IMR-90 (cell line): ENCODE results near the gene TMEM38A. TPM values are rescaled to one million over a fixed set of nuclear protein-coding genes. Genes with fewer than 3 reads are reported as not detected.

Experiments
- ATAC-seq: fragments of 200-7000 bp; cut with Tn5 transposase; 2 replicates; pipeline ENCODE4 v1.9.1; 2020; ENCODE audit warnings: low read depth, mild to moderate bottlenecking, moderate library complexity
- BruUV-seq: library from RNA; stranded (reverse); fragments of 400-500 nt; replicated peaks from 2 replicates; lab custom pipeline; 2021; lab: Mats Ljungman, UMichigan
- CTCF ChIA-PET: fragments of 300-600 bp; formaldehyde crosslinking; extraction: SDS; loops from one replicate; lab custom pipeline; 2021; ENCODE audit warnings: antibody characterized with exemption; lab: Yijun Ruan, JAX
- POLR2A ChIA-PET: fragments of 300-600 bp; sonication (Branson Sonifier 250); formaldehyde crosslinking; loops from one replicate; lab custom pipeline; 2022; ENCODE audit warnings: antibody characterized with exemption; ENCODE audit not compliant: unreplicated experiment; lab: Charles Lee
- DNase-seq: peaks from one replicate; pipeline ENCODE4 v3.0.0; 2013
- H2AFZ ChIP-seq: replicated peaks from 2 replicates; pipeline ENCODE3; 2013; ENCODE audit warnings: low read length, mild to moderate bottlenecking; ENCODE audit not compliant: poor library complexity
- H2AK5ac ChIP-seq: 2 replicates; pipeline ENCODE4 v1.6.1; 2013; ENCODE audit warnings: low read depth, low read length, inconsistent platforms
- H2AK9ac ChIP-seq: replicated peaks from 2 replicates; pipeline ENCODE3; 2013; ENCODE audit warnings: mild to moderate bottlenecking, low read depth, low read length, moderate library complexity; ENCODE audit not compliant: poor library complexity
- H2BK120ac ChIP-seq: 2 replicates; pipeline ENCODE4 v1.6.1; 2013; ENCODE audit warnings: low read depth, low read length, inconsistent platforms
- H2BK15ac ChIP-seq: 3 replicates; pipeline ENCODE4 v1.6.1; 2013; ENCODE audit warnings: low read depth, low read length, inconsistent platforms
- H2BK20ac ChIP-seq: 2 replicates; pipeline ENCODE4 v1.6.1; 2013; ENCODE audit warnings: low read depth, mild to moderate bottlenecking, inconsistent platforms, low read length, moderate library complexity
- H2BK5ac ChIP-seq: 2 replicates; pipeline ENCODE4 v1.6.1; 2013; ENCODE audit warnings: mild to moderate bottlenecking, low read depth, low read length, inconsistent platforms; ENCODE audit not compliant: poor library complexity, severe bottlenecking
- H3K14ac ChIP-seq: replicated peaks from 2 replicates; pipeline ENCODE4 v1.6.1; 2013; ENCODE audit warnings: low read depth, low read length, inconsistent platforms
- H3K18ac ChIP-seq: 2 replicates; pipeline ENCODE4 v1.6.1; 2013; ENCODE audit warnings: low read depth, low read length, control low read depth
- H3K23ac ChIP-seq: 2 replicates; pipeline ENCODE4 v1.6.1; 2013; ENCODE audit warnings: low read depth, low read length, inconsistent platforms
- H3K27ac ChIP-seq: 2 replicates; pipeline ENCODE4 v1.5.1; 2013; ENCODE audit warnings: mild to moderate bottlenecking, control low read depth, low read length; ENCODE audit not compliant: insufficient read depth
- H3K27me3 ChIP-seq: 2 replicates; pipeline ENCODE4 v1.6.1; 2013; ENCODE audit warnings: low read length; ENCODE audit not compliant: control insufficient read depth, insufficient read depth
- H3K36me3 ChIP-seq: 2 replicates; pipeline ENCODE4 v1.6.1; 2013; ENCODE audit warnings: low read length, mixed read lengths; ENCODE audit not compliant: control insufficient read depth, insufficient read depth
- H3K4ac ChIP-seq: 2 replicates; pipeline ENCODE4 v1.6.1; 2013; ENCODE audit warnings: low read depth, low read length, inconsistent platforms
- H3K4me1 ChIP-seq: 2 replicates; pipeline ENCODE4 v1.6.1; 2013; ENCODE audit warnings: low read length, mixed read lengths; ENCODE audit not compliant: control insufficient read depth, insufficient read depth
- H3K4me2 ChIP-seq: 2 replicates; pipeline ENCODE4 v1.6.1; 2013; ENCODE audit warnings: low read depth, mild to moderate bottlenecking, control low read depth, low read length, moderate library complexity
- H3K4me3 ChIP-seq: 2 replicates; pipeline ENCODE4 v1.5.1; 2013; ENCODE audit warnings: low read depth, mild to moderate bottlenecking, control low read depth, low read length, moderate library complexity; ENCODE audit not compliant: insufficient read depth
- H3K56ac ChIP-seq: 2 replicates; pipeline ENCODE4 v1.6.1; 2013; ENCODE audit warnings: low read length, inconsistent platforms; ENCODE audit not compliant: insufficient read depth; ENCODE audit errors: extremely low read depth
- H3K79me1 ChIP-seq, 2 experiments: 2 replicates each; pipeline ENCODE4 v1.6.1; 2013; ENCODE audit warnings: low read length in 2 of 2, inconsistent platforms in 1 of 2, low read depth in 1 of 2
- H3K9ac ChIP-seq: 2 replicates; pipeline ENCODE4 v1.6.1; 2013; ENCODE audit warnings: low read depth, low read length, control low read depth
- H3K9me1 ChIP-seq: 2 replicates; pipeline ENCODE4 v1.6.1; 2013; ENCODE audit warnings: low read length, inconsistent platforms; ENCODE audit not compliant: insufficient read depth
- H3K9me3 ChIP-seq: 2 replicates; pipeline ENCODE4 v1.6.1; 2013; ENCODE audit warnings: low read length; ENCODE audit not compliant: control insufficient read depth, insufficient read depth
- H4K20me1 ChIP-seq: 2 replicates; pipeline ENCODE4 v1.6.1; 2013; ENCODE audit warnings: low read length, inconsistent platforms; ENCODE audit not compliant: insufficient read depth
- H4K5ac ChIP-seq: 2 replicates; pipeline ENCODE4 v1.6.1; 2013; ENCODE audit warnings: mild to moderate bottlenecking, low read depth, low read length, control low read depth
- H4K8ac ChIP-seq, 2 experiments: 2 replicates each; pipeline ENCODE4 v1.6.1; 2013; ENCODE audit warnings: low read depth in 2 of 2, low read length in 2 of 2, control low read depth in 1 of 2, inconsistent platforms in 1 of 2
- H4K91ac ChIP-seq: 2 replicates; pipeline ENCODE4 v1.6.1; 2013; ENCODE audit warnings: low read depth, low read length, inconsistent platforms; ENCODE audit not compliant: insufficient read depth
- MAFK ChIP-seq: IDR thresholded peaks from 2 replicates; pipeline ENCODE4 v1.6.1; 2012; ENCODE audit warnings: low read depth, low read length, improper control_type of control experiment
- MAZ ChIP-seq: IDR thresholded peaks from 2 replicates; pipeline ENCODE4 v1.6.1; 2012; ENCODE audit warnings: low read depth, mild to moderate bottlenecking, low read length, improper control_type of control experiment, moderate library complexity, borderline replicate concordance
- NFE2L2 ChIP-seq: fragments of 150-350 bp; IDR thresholded peaks from 2 replicates; pipeline ENCODE4 v1.6.1; 2016; ENCODE audit warnings: low read depth, mild to moderate bottlenecking, low read length
- POLR2A ChIP-seq: IDR thresholded peaks from 2 replicates; pipeline ENCODE4 v1.6.1; 2012; ENCODE audit warnings: mild to moderate bottlenecking, low read depth, low read length
- RCOR1 ChIP-seq: IDR thresholded peaks from 2 replicates; pipeline ENCODE4 v1.6.1; 2012; ENCODE audit warnings: mild to moderate bottlenecking, low read length, improper control_type of control experiment; ENCODE audit not compliant: insufficient replicate concordance
- SMC3 ChIP-seq: fragments of 150-350 bp; IDR thresholded peaks from 2 replicates; pipeline ENCODE4 v1.6.1; 2016; ENCODE audit warnings: low read depth, mild to moderate bottlenecking, antibody characterized with exemption, low read length, moderate library complexity
- WGBS, 2 experiments: methylation state at CpG; one replicate each; pipeline versions ENCODE4 v1.1.5 to v1.1.7; 2013; ENCODE audit warnings: missing lambda C conversion rate in 2 of 2; ENCODE audit not compliant: insufficient read length in 1 of 2; ENCODE audit errors: extremely low coverage in 2 of 2; 5-methylcytosine and 5-hydroxymethylcytosine counted together
- dilution Hi-C: fragments of 300-500 bp; cut with HindIII; formaldehyde crosslinking; loops from one replicate; pipeline ENCODE4 v1.14.3; 2018; ENCODE audit warnings: low sequenced_read_pairs; ENCODE audit not compliant: unreplicated experiment
- in situ Hi-C: fragments of 300-500 bp; cut with MboI; formaldehyde crosslinking; loops from 3 replicates; pipeline ENCODE4 v1.14.3; 2019; ENCODE audit warnings: low sequenced_read_pairs, inconsistent platforms, mixed read lengths
- intact Hi-C: fragments of 100-400 bp; cut with micrococcal nuclease; formaldehyde crosslinking; loops from 2 replicates; pipeline ENCODE4 v1.10.0; 2022
- polyA plus RNA-seq, 3 experiments: library from polyadenylated mRNA; depleted of rRNA; stranded (reverse); fragments of >200 nt; gene quantifications; 2 replicates each; pipeline ENCODE4 v1.2.3, GENCODE V29; 2012; ENCODE audit warnings: low replicate concordance in 1 of 3
- total RNA-seq: library from RNA; depleted of rRNA; stranded (reverse); fragments of >200 nt; gene quantifications from 2 replicates; pipeline ENCODE4 v1.2.3, GENCODE V29; 2012
- TF ChIP-seq, protein P1 (sequence below): fragments of 150-350 bp; IDR thresholded peaks from 2 replicates; pipeline ENCODE4 v1.6.1; 2016; ENCODE audit warnings: low read depth, mild to moderate bottlenecking, low read length, moderate library complexity, borderline replicate concordance

Gene TMEM38A
- total and polyA plus RNA-seq, 2 of the 4 experiments (the other 2 are of a cell fraction) = 1.3 to 2.0 TPM

DNA sequence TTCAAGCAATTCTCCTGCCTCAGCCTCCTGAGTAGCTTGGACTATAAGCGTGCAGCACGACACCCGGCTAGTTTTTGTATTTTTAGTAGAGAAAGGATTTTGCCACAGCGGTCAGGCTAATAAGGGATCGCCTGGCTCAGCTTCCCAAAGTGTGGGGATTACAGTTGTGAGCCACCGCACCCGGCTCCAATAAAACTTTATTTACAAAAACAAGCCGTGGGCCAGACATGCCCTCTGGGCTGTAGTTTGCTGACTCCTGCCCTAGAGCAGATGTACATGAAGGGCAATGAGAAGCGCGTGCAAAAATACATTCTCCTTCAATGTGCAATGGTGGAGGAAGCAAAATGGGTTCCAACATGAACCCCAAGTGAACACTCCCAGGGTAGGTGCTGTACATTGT lies 19.2 kb upstream of the TMEM38A start:
- H3K14ac ChIP-seq = no peak overlapping the region
- ChIA-PET POLR2A (no interaction called here), CTCF (no interaction called here)
- H2AK5ac ChIP-seq = no peak overlapping the region
- H3K36me3 ChIP-seq = peaks cover 51% of the 10 kb centered on the region
- no peak overlapping the region for H3K4me2 ChIP-seq
- no peak overlapping the region for H2AK9ac ChIP-seq
- H3K27ac ChIP-seq = no peak overlapping the region
- H3K27me3 ChIP-seq = no peaks in the 10 kb centered on the region
- intact Hi-C loops = no loop called here
- H2AFZ ChIP-seq = no peak overlapping the region
- H3K23ac ChIP-seq = no peak overlapping the region
- no peak overlapping the region for H3K18ac ChIP-seq
- peaks cover 3% of the 10 kb centered on the region for H3K9me1 ChIP-seq
- H4K8ac ChIP-seq = no peak overlapping the region
- 100% methylated on average over 2 of the region's 10 CpGs; no CpG with 5 or more reads in 1 of the 2 experiments for WGBS, 2 experiments
- DNase-seq = no peak
- no peak for ATAC-seq
- H4K5ac ChIP-seq = no peak overlapping the region
- H3K4me1 ChIP-seq = no peaks in the 10 kb centered on the region
- H3K56ac ChIP-seq = no peak overlapping the region
- no peak overlapping the region for H3K4me3 ChIP-seq
- peaks cover 30% of the 10 kb centered on the region for H4K20me1 ChIP-seq
- no peak overlapping the region for H2BK15ac ChIP-seq
- H2BK5ac ChIP-seq = no peak overlapping the region
- no peak overlapping the region for H3K4ac ChIP-seq
- no peak overlapping the region for H4K91ac ChIP-seq
- in situ Hi-C loops = no loop called here
- H3K9me3 ChIP-seq = no peaks in the 10 kb centered on the region
- no peak overlapping the region for H2BK120ac ChIP-seq
- no peak overlapping the region for H3K9ac ChIP-seq
- no peak overlapping the region for H2BK20ac ChIP-seq
- dilution Hi-C loops = no loop called here
- peaks cover 38 to 61% of the 10 kb centered on the region in 2 experiments for H3K79me1 ChIP-seq
- BruUV-seq = no TSS peak
- no peak for TF ChIP-seq MAFK
- TF ChIP-seq POLR2A = no peak
- TF ChIP-seq, protein P1, sequence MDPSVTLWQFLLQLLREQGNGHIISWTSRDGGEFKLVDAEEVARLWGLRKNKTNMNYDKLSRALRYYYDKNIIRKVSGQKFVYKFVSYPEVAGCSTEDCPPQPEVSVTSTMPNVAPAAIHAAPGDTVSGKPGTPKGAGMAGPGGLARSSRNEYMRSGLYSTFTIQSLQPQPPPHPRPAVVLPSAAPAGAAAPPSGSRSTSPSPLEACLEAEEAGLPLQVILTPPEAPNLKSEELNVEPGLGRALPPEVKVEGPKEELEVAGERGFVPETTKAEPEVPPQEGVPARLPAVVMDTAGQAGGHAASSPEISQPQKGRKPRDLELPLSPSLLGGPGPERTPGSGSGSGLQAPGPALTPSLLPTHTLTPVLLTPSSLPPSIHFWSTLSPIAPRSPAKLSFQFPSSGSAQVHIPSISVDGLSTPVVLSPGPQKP = no peak
- no peak for TF ChIP-seq SMC3
- no peak for TF ChIP-seq NFE2L2
- TF ChIP-seq RCOR1 = no peak
- no peak for TF ChIP-seq MAZ
